Activated T-cell treated with anti-CD3 and anti-CD28 coated beads for 48 hours (primary cell): Measurements from ENCODE around the gene GALNT9.

Experiments used
- DNase-seq: peaks from one replicate; pipeline ENCODE4 v3.0.0-alpha.2; 2020; ENCODE audit warnings: low read depth

GALNT9 gene

GRCh38 chr12:132211326-132211725, 118.1 kb downstream of the GALNT9 start:
- no peak for DNase-seq

- no peak for DNase-seq
These were observed 119.0 kb downstream of the GALNT9 start for GRCh38 chr12:132210223-132211055.

- no peak for DNase-seq
These were observed 119.7 kb downstream of the GALNT9 start for GRCh38 chr12:132209619-132210222.

- DNase-seq = no peak
These were observed 121.1 kb downstream of the GALNT9 start for GRCh38 chr12:132208153-132208823.

- DNase-seq = no peak
These were observed 122.2 kb downstream of the GALNT9 start for GRCh38 chr12:132207083-132207775.

GRCh38 chr12:132206046-132206434, 123.3 kb downstream of the GALNT9 start:
- no peak for DNase-seq

GRCh38 chr12:132205271-132206045, 123.9 kb downstream of the GALNT9 start:
- DNase-seq = no peak

GRCh38 chr12:132204793-132205270, 124.6 kb downstream of the GALNT9 start:
- DNase-seq = no peak

- DNase-seq = no peak
These were observed 125.2 kb downstream of the GALNT9 start for GRCh38 chr12:132204063-132204792.

GRCh38 chr12:132202929-132203721, 126.3 kb downstream of the GALNT9 start:
- no peak for DNase-seq

GRCh38 chr12:132201391-132202120, 127.8 kb downstream of the GALNT9 start:
- no peak for DNase-seq

GRCh38 chr12:132200800-132201199, 128.6 kb downstream of the GALNT9 start:
- DNase-seq = no peak

GRCh38 chr12:132199526-132200319, 129.7 kb downstream of the GALNT9 start:
- no peak for DNase-seq

GRCh38 chr12:132199101-132199500, 130.3 kb downstream of the GALNT9 start:
- no peak for DNase-seq

GRCh38 chr12:132197581-132198354, 131.6 kb downstream of the GALNT9 start:
- no peak for DNase-seq

- no peak for DNase-seq
These were observed 132.5 kb downstream of the GALNT9 start for GRCh38 chr12:132196873-132197390.
